Heart left ventricle (tissue), 16 donors: ENCODE data around the gene CNST. TPM values are rescaled to one million over a fixed set of nuclear protein-coding genes. Genes with fewer than 3 reads are reported as not detected.
"Not testable (repeated sequence)": the region's sequence is repeated elsewhere in the genome, so short reads cannot be mapped to it uniquely, and the experiment has no call there.

Source experiments
- ATAC-seq, 4 donors: fragments of 200-7000 bp; cut with Tn5 transposase; one replicate each; pipeline ENCODE4 v1.9.1; 2020 to 2022; ENCODE audit warnings: moderate library complexity in 4 of 4, mild to moderate bottlenecking in 3 of 4, moderate number of reproducible peaks in 1 of 4
- DNase-seq, 5 donors: peaks; one replicate each; pipeline ENCODE4 v3.0.0-alpha.2; 2020
- H3K27ac ChIP-seq, 12 donors: fragments of 200-600 bp; sonication (generic) in 4 of 12; one replicate each; pipeline versions ENCODE4 v1.5.0 to v1.8.0; 2016 to 2022; ENCODE audit warnings: mild to moderate bottlenecking in 2 of 12
- H3K27me3 ChIP-seq, 9 donors: fragments of 200-600 bp; sonication (generic) in 2 of 9; one replicate each; pipeline versions ENCODE4 v1.5.1 to v1.8.0; 2016 to 2022; ENCODE audit warnings: mild to moderate bottlenecking in 3 of 9
- H3K36me3 ChIP-seq, 9 donors: fragments of 200-600 bp; sonication (generic) in 2 of 9; one replicate each; pipeline versions ENCODE4 v1.5.0 to v1.8.0; 2018 to 2022; ENCODE audit warnings: mild to moderate bottlenecking in 2 of 9
- H3K4me1 ChIP-seq, 12 donors: fragments of 200-600 bp; sonication (generic) in 4 of 12; one replicate each; pipeline versions ENCODE4 v1.5.0 to v1.8.0; 2016 to 2022; ENCODE audit warnings: mild to moderate bottlenecking in 3 of 12
- H3K4me3 ChIP-seq, 12 donors: fragments of 200-600 bp; sonication (generic) in 4 of 12; one replicate each; pipeline versions ENCODE4 v1.5.0 to v1.8.0; 2017 to 2022; ENCODE audit warnings: mild to moderate bottlenecking in 9 of 12, moderate library complexity in 4 of 12
- H3K9me3 ChIP-seq, 12 donors: fragments of 200-600 bp; sonication (generic) in 4 of 12; one replicate each; pipeline versions ENCODE4 v1.5.0 to v1.8.0; 2016 to 2022; ENCODE audit warnings: mild to moderate bottlenecking in 1 of 12
- CTCF ChIP-seq, 12 donors: fragments of 200-600 bp; sonication (generic) in 4 of 12; IDR thresholded peaks; one replicate each; pipeline versions ENCODE4 v1.5.0 to v1.8.0; 2018 to 2022; ENCODE audit warnings: antibody characterized with exemption in 12 of 12, mild to moderate bottlenecking in 5 of 12
- POLR2A ChIP-seq, 2 donors: fragments of 450-650 bp; IDR thresholded peaks; one replicate each; pipeline ENCODE4 v1.6.1; 2017; ENCODE audit warnings: antibody characterized with exemption in 2 of 2, mild to moderate bottlenecking in 2 of 2, moderate library complexity in 2 of 2
- WGBS, 4 donors: extraction: QIAGEN DNeasy Blood & Tissue Kit in 2 of 4; methylation state at CpG; one replicate each; pipeline versions ENCODE4 v1.1.5 to v1.1.7; 2013 to 2018; 5-methylcytosine and 5-hydroxymethylcytosine counted together
- intact Hi-C, 10 donors: fragments of 100-400 bp; cut with DNase I; formaldehyde crosslinking; loops; one replicate each; pipeline versions ENCODE4 v1.11.1 to v1.14.2; 2022
- polyA plus RNA-seq, 2 donors: library from polyadenylated mRNA; stranded (reverse); fragments of 200-250 nt; gene quantifications; one replicate each; pipeline ENCODE4 v1.2.3, GENCODE V29; 2013
- total RNA-seq, 9 donors: library from RNA; depleted of rRNA in 2 of 9; stranded (reverse); fragments of >200 nt in 2 of 9; fragmentation: NEBNext Ultra II Directional in 3 of 9; extraction: Animal tissue kit (Norgen Biotek cat#: 25700) in 3 of 9; gene quantifications; one replicate each; pipeline versions ENCODE4 v1.1.0 to v1.2.4, GENCODE V29; 2016 to 2023
- donor health status: ischemic (EF 13 %, LVEDD 7.1; RV severe dilation, severe dysfunction).
- donor health status: healthy with polysubstance abuse.
- donor health status: DM: no; HTN: yes; CAD: no.
- donor health status: DM: no; HTN: no; CAD: no.
- donor health status: ischemic (EF 25% LVEDD 6.9; RV normal size, moderate dysfunction).
- donor health status: ischemic (EF 25% LVEDD 5.7; RV mildly dilated, moderate dysfunction).
- donor health status: healthy.
- donor health status: DM: yes; HTN: yes; CAD: no.
- donor health status: ischemic (EF 35%, LVEDD 5.7; RV mildly dilated, moderate dysfunction).
- donor health status: nonischemic (EF 11% LVEDD 7.7; RV severe dilation, severe dysfunction).
- donor health status: DM: yes; HTN: yes; CAD: no.
- donor health status: PGD.
- donor health status: ischemic (EF 29% LVEDD 5.4; RV normal size, mild dysfunction).
- donor health status: nonischemic (EF 23%, LVEDD 6.1; RV moderate dilation, normal function).

Gene CNST
- total and polyA plus RNA-seq, 11 donors: 3.9 to 23.9 (median 17.6) TPM

GRCh38 chr1:246629976-246630375 is 63.7 kb downstream of the CNST start:
- Histone ChIP-seq H3K9me3 (no peaks in the 10 kb centered on the region), H3K27me3 (no peaks in the 10 kb centered on the region), H3K27ac (no peak overlapping the region), H3K4me3 (no peak overlapping the region), H3K36me3 (peaks cover 0 to 62% (median 48%) of the 10 kb centered on the region in 9 donors), H3K4me1 (peaks cover 0 to 6% (median 0%) of the 10 kb centered on the region in 12 donors)
- TF ChIP-seq CTCF (IDR thresholded peaks at IDR 0.05) (no peak), POLR2A (IDR thresholded peaks at IDR 0.05) (no peak)
- no peak for DNase-seq
- 94 to 98% (median 96%) methylated on average over 5 of the region's 5 CpGs for WGBS, 4 donors
- ATAC-seq: no peak
- intact Hi-C loops: loop anchor here in 1 of 10 donors (10.0 kb wide), 2 partner anchors 55 to 125 kb away; partner anchors contain the start of gene SMYD3

GRCh38 chr1:246631426-246631825 is 65.2 kb downstream of the CNST start:
- Histone ChIP-seq H3K27me3 (no peaks in the 10 kb centered on the region), H3K4me1 (peaks cover 0 to 6% (median 0%) of the 10 kb centered on the region in 12 donors), H3K27ac (no peak overlapping the region), H3K9me3 (no peaks in the 10 kb centered on the region), H3K36me3 (peaks cover 0 to 58% (median 42%) of the 10 kb centered on the region in 9 donors), H3K4me3 (no peak overlapping the region)
- 84 to 92% (median 91%) methylated on average over 1 of the region's 1 CpG for WGBS, 4 donors
- intact Hi-C loops: no loop called here
- TF ChIP-seq POLR2A (IDR thresholded peaks at IDR 0.05) (no peak), CTCF (IDR thresholded peaks at IDR 0.05) (no peak)
- DNase-seq (no peak), ATAC-seq (no peak)

GRCh38 chr1:246632281-246633168 is 66.3 kb downstream of the CNST start:
- Histone ChIP-seq H3K27ac (peak overlapping the region in 2 of 12 donors; percentile 30 to 62), H3K4me1 (peaks cover 0 to 6% (median 0%) of the 10 kb centered on the region in 12 donors), H3K36me3 (peaks cover 0 to 62% (median 39%) of the 10 kb centered on the region in 9 donors), H3K27me3 (no peaks in the 10 kb centered on the region), H3K9me3 (no peaks in the 10 kb centered on the region), H3K4me3 (no peak overlapping the region)
- no peak for DNase-seq
- WGBS, 4 donors: 92 to 97% (median 96%) methylated on average over 13 of the region's 13 CpGs
- no peak for TF ChIP-seq CTCF (IDR thresholded peaks at IDR 0.05)
- TF ChIP-seq POLR2A (IDR thresholded peaks at IDR 0.05): no peak
- ATAC-seq: no peak
- intact Hi-C loops: no loop called here

DNA sequence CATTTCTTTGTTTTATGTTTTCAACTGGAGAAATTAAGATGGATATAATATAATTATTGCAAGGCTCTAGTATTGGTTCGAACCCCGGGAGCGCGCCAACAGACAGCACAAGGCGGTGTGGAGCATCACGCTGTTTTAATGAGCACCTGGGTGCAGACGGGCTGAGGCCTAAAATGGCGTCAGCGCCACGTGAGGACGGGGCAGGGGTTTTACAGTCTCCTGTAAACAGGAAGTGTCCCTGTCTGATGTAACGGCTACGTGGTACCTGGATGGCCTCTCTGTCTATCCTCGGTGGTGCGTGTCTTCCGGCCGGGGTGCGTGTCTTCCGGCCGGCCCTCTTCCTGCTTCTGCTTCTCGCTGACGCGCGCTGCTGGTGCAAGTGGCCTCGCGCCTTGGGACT is 68.4 kb downstream of the CNST start:
- intact Hi-C loops, H3K4me1 ChIP-seq, H3K27ac ChIP-seq, H3K4me3 ChIP-seq, H3K9me3 ChIP-seq, H3K27me3 ChIP-seq, ATAC-seq: not testable (repeated sequence)
- peaks cover 0 to 51% (median 35%) of the 10 kb centered on the region in 9 donors for H3K36me3 ChIP-seq
- WGBS, 4 donors: 89 to 96% (median 93%) methylated on average over 11 to 26 of the region's 26 CpGs
- peak in 1 of 5 donors; percentile 60 for DNase-seq
